ENCODE data around the gene NUP98. TPM values are rescaled to one million over a fixed set of nuclear protein-coding genes. Genes with fewer than 3 reads are reported as not detected.

NUP98 gene
- total RNA-seq, 1 experiment from 2014 or later, result 98.4 TPM

DNA sequence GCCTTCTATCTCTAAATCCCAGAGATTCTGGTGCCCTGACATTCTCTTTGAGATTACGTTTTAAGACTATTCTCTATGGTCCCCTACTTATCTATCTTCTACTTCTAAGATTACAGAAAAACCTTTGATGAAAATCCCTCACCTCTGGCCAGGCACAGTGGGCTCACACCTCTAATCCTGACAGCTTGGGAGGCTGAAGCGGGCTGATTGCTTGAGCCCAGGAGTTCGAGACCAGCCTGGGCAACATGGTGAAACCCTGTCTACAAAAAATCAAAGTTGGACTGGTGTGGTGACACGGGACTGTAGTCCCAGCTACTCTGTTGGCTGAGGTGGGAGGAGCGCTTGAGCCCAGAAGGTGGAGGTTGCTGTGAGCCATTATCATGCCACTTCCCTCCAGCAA is 14.4 kb downstream of the NUP98 start:
- CTCF ChIA-PET, result no interaction called here
- Histone ChIP-seq H2AFZ (ENCODE audit: low read depth, low read length, poor library complexity, severe bottlenecking) (no peak overlapping the region), H3K4me1 (ENCODE audit: control insufficient read depth in 1 of 2, insufficient read depth in 2 of 2, low read length in 2 of 2) (no peaks in the 10 kb centered on the region), H3K79me2 (ENCODE audit: insufficient read depth, low read length) (peaks cover 98% of the 10 kb centered on the region), H3K4me2 (ENCODE audit: low read length) (no peak overlapping the region), H3K9me3 (ENCODE audit: control insufficient read depth in 1 of 2, insufficient read depth in 1 of 2, low read depth in 1 of 2, low read length in 2 of 2) (no peaks in the 10 kb centered on the region), H3K9ac (ENCODE audit: low read length) (no peak overlapping the region), H3K27me3 (ENCODE audit: insufficient read depth, low read length) (no peaks in the 10 kb centered on the region), H3K36me3 (ENCODE audit: control insufficient read depth in 1 of 2, insufficient read depth in 2 of 2, low read length in 2 of 2) (peaks cover 30 to 34% of the 10 kb centered on the region in 2 experiments), H4K20me1 (ENCODE audit: insufficient read depth) (peaks cover 30% of the 10 kb centered on the region), H3K27ac (ENCODE audit: low read depth, low read length) (no peak overlapping the region), H3K4me3 (replicated peaks in 1 of 2; ENCODE audit: low read depth in 1 of 2, low read length in 2 of 2) (no peak overlapping the region), H3K9me2 (ENCODE audit: insufficient read depth) (no peaks in the 10 kb centered on the region)
- ATAC-seq, result no peak
- intact Hi-C loops (cut with micrococcal nuclease), result no loop called here
- RAD21 ChIA-PET (ENCODE audit: low non-redundant PET in 1 of 2, low total read pairs in 2 of 2, uncharacterized antibody in 2 of 2, unreplicated experiment in 2 of 2), result no interaction called here
- TF ChIP-seq ELF1 (IDR thresholded peaks at IDR 0.05; ENCODE audit: borderline replicate concordance, low read depth) (no peak), SRF (IDR thresholded peaks at IDR 0.05; ENCODE audit: low read depth) (no peak), ATF3 (IDR thresholded peaks at IDR 0.05) (no peak), POLR2AphosphoS5 (IDR thresholded peaks at IDR 0.05; ENCODE audit: low read depth, low read length) (no peak), CTCF (IDR thresholded peaks at IDR 0.05 in 2 of 3, conservative IDR thresholded peaks at IDR 0.05 in 1 of 3; ENCODE audit: borderline replicate concordance in 1 of 3, insufficient read depth in 1 of 3, low read depth in 2 of 3, low read length in 2 of 3) (no peak), ZFX (IDR thresholded peaks at IDR 0.05) (no peak), EGR1 (IDR thresholded peaks at IDR 0.05; ENCODE audit: low read depth) (no peak), ZNF274 (IDR thresholded peaks at IDR 0.05; ENCODE audit: low read depth, low read length) (no peak)
- TF ChIP-seq, protein P1, sequence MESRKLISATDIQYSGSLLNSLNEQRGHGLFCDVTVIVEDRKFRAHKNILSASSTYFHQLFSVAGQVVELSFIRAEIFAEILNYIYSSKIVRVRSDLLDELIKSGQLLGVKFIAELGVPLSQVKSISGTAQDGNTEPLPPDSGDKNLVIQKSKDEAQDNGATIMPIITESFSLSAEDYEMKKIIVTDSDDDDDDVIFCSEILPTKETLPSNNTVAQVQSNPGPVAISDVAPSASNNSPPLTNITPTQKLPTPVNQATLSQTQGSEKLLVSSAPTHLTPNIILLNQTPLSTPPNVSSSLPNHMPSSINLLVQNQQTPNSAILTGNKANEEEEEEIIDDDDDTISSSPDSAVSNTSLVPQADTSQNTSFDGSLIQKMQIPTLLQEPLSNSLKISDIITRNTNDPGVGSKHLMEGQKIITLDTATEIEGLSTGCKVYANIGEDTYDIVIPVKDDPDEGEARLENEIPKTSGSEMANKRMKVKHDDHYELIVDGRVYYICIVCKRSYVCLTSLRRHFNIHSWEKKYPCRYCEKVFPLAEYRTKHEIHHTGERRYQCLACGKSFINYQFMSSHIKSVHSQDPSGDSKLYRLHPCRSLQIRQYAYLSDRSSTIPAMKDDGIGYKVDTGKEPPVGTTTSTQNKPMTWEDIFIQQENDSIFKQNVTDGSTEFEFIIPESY (IDR thresholded peaks at IDR 0.05; ENCODE audit: extremely low read depth, insufficient replicate concordance, low read length), result no peak
- no peak for DNase-seq (ENCODE audit: low read depth, low spot score)
- POLR2A ChIA-PET, result no interaction called here
- no TSS peak for BruUV-seq (replicated peaks)

All from HCT116 (cell line).